Suprapubic skin (tissue), 4 donors: ENCODE results near the gene SH2D3C. TPM values are rescaled to one million over a fixed set of nuclear protein-coding genes. Genes with fewer than 3 reads are reported as not detected.
A peak's percentile ranks its signal among the peaks of the same experiment; 100 is the strongest.
"Not testable (repeated sequence)": the region's sequence is repeated elsewhere in the genome, so short reads cannot be mapped to it uniquely, and the experiment has no call there.

Source experiments
- DNase-seq, 2 donors: peaks; one replicate each; pipeline ENCODE4 v3.0.0-alpha.2; 2019; ENCODE audit warnings: low spot score in 2 of 2
- H3K27ac ChIP-seq: fragments of 200-600 bp; sonication (generic); one replicate; pipeline ENCODE4 v1.5.1; 2019
- H3K27me3 ChIP-seq: fragments of 200-600 bp; sonication (generic); one replicate; pipeline ENCODE4 v1.5.1; 2019
- H3K36me3 ChIP-seq: fragments of 200-600 bp; sonication (generic); one replicate; pipeline ENCODE4 v1.5.1; 2019
- H3K4me1 ChIP-seq: fragments of 200-600 bp; sonication (generic); one replicate; pipeline ENCODE4 v1.5.1; 2019
- H3K4me3 ChIP-seq: fragments of 200-600 bp; sonication (generic); one replicate; pipeline ENCODE4 v1.5.1; 2019; ENCODE audit warnings: mild to moderate bottlenecking
- H3K9me3 ChIP-seq: fragments of 200-600 bp; sonication (generic); one replicate; pipeline ENCODE4 v1.5.1; 2019
- EP300 ChIP-seq: sonication (generic); formaldehyde crosslinking; IDR thresholded peaks from one replicate; pipeline ENCODE4 v1.6.1; 2017; ENCODE audit warnings: antibody characterized with exemption
- POLR2A ChIP-seq, 2 donors: fragments of 450-650 bp; IDR thresholded peaks; one replicate each; pipeline ENCODE4 v1.6.1; 2017; ENCODE audit warnings: antibody characterized with exemption in 2 of 2, mild to moderate bottlenecking in 2 of 2, moderate library complexity in 2 of 2
- POLR2AphosphoS5 ChIP-seq, 3 donors: sonication (generic); formaldehyde crosslinking; IDR thresholded peaks; one replicate each; pipeline ENCODE4 v1.6.1; 2017; ENCODE audit warnings: antibody characterized with exemption in 3 of 3
- WGBS: methylation state at CpG from one replicate; pipeline ENCODE4 v1.1.5; 2018; 5-methylcytosine and 5-hydroxymethylcytosine counted together
- total RNA-seq, 4 donors: library from RNA; depleted of rRNA; stranded (reverse); fragments of >200 nt; gene quantifications; one replicate each; pipeline ENCODE4 v1.1.0, GENCODE V29; 2016
- TF ChIP-seq, protein P1 (sequence below), 2 donors: fragments of 200-600 bp in 1 of 2; fragments of 450-650 bp in 1 of 2; sonication (generic) in 1 of 2; IDR thresholded peaks; one replicate each; pipeline ENCODE4 v1.5.1; 2016 to 2019; ENCODE audit warnings: antibody characterized with exemption in 2 of 2, mild to moderate bottlenecking in 1 of 2, moderate library complexity in 1 of 2

The SH2D3C gene
- total RNA-seq, 4 donors from 2014 or later: 3.4 to 8.9 (median 6.1) TPM

DNA sequence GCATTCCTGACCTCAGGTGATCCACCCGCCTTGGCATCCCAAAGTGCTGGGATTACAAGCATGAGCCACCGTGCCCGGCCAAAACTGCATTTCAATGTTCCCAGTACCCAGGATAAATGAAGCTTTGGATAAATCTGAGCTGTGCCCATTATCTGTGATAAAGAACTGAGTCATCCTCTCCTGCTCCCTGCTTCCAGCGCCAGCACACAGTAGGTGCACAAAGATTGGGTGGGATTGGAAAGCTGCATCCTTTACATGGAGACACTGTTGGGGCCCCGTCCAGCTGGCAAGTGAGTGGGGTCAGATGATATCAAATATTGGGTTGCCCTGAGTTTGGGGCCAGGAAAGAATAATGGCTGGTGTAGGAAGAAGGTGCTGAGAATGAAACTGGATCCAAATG is 17.4 kb downstream of the SH2D3C start:
- Histone ChIP-seq H3K4me1 (peaks cover 20% of the 10 kb centered on the region), H3K4me3 (no peak overlapping the region), H3K27me3 (peaks cover 3% of the 10 kb centered on the region), H3K27ac (no peak overlapping the region), H3K36me3 (no peaks in the 10 kb centered on the region), H3K9me3 (no peaks in the 10 kb centered on the region)
- no peak for DNase-seq
- 86% methylated on average over 5 of the region's 5 CpGs for WGBS
- TF ChIP-seq POLR2AphosphoS5 (IDR thresholded peaks at IDR 0.05) (no peak), POLR2A (IDR thresholded peaks at IDR 0.05) (no peak), EP300 (no peak)
- TF ChIP-seq, protein P1, sequence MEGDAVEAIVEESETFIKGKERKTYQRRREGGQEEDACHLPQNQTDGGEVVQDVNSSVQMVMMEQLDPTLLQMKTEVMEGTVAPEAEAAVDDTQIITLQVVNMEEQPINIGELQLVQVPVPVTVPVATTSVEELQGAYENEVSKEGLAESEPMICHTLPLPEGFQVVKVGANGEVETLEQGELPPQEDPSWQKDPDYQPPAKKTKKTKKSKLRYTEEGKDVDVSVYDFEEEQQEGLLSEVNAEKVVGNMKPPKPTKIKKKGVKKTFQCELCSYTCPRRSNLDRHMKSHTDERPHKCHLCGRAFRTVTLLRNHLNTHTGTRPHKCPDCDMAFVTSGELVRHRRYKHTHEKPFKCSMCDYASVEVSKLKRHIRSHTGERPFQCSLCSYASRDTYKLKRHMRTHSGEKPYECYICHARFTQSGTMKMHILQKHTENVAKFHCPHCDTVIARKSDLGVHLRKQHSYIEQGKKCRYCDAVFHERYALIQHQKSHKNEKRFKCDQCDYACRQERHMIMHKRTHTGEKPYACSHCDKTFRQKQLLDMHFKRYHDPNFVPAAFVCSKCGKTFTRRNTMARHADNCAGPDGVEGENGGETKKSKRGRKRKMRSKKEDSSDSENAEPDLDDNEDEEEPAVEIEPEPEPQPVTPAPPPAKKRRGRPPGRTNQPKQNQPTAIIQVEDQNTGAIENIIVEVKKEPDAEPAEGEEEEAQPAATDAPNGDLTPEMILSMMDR (IDR thresholded peaks at IDR 0.05): no peak

DNA sequence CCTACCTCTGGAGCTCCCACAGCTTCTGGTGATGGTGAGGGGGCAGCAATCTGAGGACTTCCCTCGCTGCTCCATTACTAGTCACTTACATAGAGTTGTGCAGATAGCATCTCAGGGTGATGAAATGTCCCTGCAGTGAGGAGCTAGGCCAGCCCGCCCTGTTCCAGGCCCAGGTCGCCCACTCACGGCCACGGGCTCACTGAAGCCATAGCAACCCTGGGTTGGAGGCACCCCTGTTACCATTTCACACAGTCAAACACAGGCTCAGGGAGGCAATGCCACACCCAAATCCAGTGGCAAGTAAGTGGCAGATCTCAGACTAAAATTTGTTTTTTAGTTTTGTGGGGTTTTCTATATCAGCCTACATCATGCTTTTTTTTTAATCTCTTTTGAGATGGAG is 19.6 kb downstream of the SH2D3C start:
- H3K4me3 ChIP-seq: no peak overlapping the region
- no peaks in the 10 kb centered on the region for H3K36me3 ChIP-seq
- H3K27me3 ChIP-seq: peaks cover 25% of the 10 kb centered on the region
- H3K4me1 ChIP-seq: peaks cover 32% of the 10 kb centered on the region
- 76% methylated on average over 5 of the region's 5 CpGs for WGBS
- no peaks in the 10 kb centered on the region for H3K9me3 ChIP-seq
- DNase-seq: no peak
- no peak for TF ChIP-seq POLR2AphosphoS5 (IDR thresholded peaks at IDR 0.05)
- TF ChIP-seq, protein P1 (IDR thresholded peaks at IDR 0.05): no peak
- no peak for TF ChIP-seq EP300
- no peak for TF ChIP-seq POLR2A (IDR thresholded peaks at IDR 0.05)
- H3K27ac ChIP-seq: no peak overlapping the region

DNA sequence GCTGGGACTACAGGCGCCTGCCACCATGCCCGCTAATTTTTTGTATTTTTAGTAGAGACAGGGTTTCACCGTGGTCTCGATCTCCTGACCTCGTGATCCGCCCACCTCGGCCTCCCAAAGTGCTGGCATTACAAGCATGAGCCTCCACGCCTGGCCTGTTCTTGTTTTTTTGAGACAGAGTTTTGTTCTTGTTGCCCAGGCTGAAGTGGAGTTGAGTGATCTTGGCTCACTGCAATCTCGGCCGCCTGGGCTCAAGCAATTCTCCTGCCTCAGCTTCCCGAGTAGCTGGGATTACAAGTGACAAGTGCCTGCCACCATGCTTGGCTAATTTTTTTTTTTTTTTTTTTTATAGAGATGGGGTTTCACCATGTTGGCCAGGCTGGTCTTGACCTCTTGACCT is 21.7 kb downstream of the SH2D3C start:
- H3K36me3 ChIP-seq, H3K9me3 ChIP-seq, DNase-seq, H3K27ac ChIP-seq, H3K4me3 ChIP-seq: not testable (repeated sequence)
- peaks cover 34% of the 10 kb centered on the region for H3K27me3 ChIP-seq
- H3K4me1 ChIP-seq: peaks cover 23% of the 10 kb centered on the region
- 83% methylated on average over 11 of the region's 11 CpGs for WGBS

DNA sequence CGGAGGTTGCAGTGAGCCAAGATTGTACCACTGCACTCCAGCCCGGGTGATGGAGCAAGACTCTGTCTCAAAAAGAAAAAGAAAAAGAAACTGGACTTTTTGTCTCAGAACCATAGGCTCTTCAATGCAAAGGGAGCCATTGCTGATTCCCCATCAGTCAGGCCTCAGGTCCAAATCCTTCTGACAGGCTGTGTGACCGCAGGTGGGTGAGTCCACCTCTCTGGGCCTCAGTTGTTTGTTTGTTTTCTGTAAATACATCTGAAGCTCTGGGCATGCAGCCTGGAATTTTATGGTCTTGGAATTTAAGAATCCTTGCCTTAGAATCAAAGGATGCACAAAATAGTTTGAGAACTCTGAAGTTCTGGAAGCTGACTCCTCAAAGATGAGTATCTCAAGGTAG is 22.2 kb downstream of the SH2D3C start:
- DNase-seq: no peak
- WGBS: 94% methylated on average over 3 of the region's 3 CpGs
- Histone ChIP-seq H3K27me3 (peaks cover 34% of the 10 kb centered on the region), H3K4me3 (no peak overlapping the region), H3K4me1 (peaks cover 17% of the 10 kb centered on the region), H3K36me3 (no peaks in the 10 kb centered on the region), H3K9me3 (no peaks in the 10 kb centered on the region), H3K27ac (no peak overlapping the region)
- TF ChIP-seq EP300 (no peak), POLR2A (IDR thresholded peaks at IDR 0.05) (no peak), POLR2AphosphoS5 (IDR thresholded peaks at IDR 0.05) (no peak)
- TF ChIP-seq, protein P1 (IDR thresholded peaks at IDR 0.05): no peak

DNA sequence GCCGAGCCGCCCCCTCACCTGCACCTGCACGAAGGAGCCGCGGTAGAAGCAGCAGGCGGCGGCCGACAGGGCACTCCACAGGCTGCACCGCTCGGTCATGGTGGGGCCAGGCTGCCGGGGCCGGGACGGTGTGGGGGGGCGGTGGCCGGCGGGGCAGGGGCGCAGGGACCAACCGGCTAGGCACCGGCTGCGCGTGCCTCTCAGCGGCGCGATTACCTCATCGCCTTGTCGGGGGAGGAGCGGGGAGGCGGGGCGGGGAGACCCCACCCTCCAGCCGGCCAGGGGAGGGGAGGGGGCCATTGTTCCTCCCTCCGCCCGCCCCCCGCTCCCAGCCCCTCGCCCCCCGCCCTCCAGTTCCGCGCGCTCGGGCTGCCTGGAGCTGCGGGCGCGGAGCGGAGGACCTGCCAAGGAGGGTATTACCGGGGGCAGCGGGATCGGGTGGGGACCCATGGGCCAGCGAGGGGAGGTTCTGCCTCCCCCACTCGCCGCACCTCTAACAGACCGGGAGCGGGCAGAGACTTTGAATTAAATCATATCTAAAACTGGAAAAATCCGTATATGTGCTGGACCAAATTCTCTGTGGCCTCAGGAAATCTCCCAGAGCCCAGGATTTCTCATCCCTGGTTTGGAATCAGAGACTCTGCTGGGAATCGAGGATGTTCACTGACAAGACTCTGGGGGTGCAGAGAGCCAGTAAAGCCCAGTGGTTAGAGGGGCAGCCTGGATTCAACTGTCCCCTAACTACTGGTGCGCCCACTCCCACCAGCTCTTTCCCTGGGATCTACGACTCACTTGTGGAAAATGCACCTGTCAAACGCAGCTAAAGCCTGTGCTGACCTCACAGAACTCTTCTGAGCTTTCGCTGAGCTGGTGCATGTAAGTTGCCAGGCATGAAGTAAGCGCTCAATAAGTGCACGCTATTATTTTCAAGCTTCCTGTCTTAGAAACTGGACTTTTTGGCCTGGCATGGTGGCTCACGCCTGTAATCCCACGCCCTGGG is 23.1 kb downstream of the SH2D3C start:
- Histone ChIP-seq H3K9me3 (no peaks in the 10 kb centered on the region), H3K36me3 (peaks cover 1% of the 10 kb centered on the region), H3K27me3 (peaks cover 34% of the 10 kb centered on the region), H3K4me3 (peak overlapping the region; percentile 26), H3K4me1 (peaks cover 17% of the 10 kb centered on the region), H3K27ac (no peak overlapping the region)
- TF ChIP-seq POLR2A (IDR thresholded peaks at IDR 0.05) (no peak), EP300 (no peak), POLR2AphosphoS5 (IDR thresholded peaks at IDR 0.05) (no peak)
- TF ChIP-seq, protein P1 (IDR thresholded peaks at IDR 0.05): no peak
- WGBS: 47% methylated on average over 19 of the region's 61 CpGs
- no peak for DNase-seq
